ENCODE results near the gene IFITM2.
A peak's percentile ranks its signal among the peaks of the same experiment; 100 is the strongest.
"Not testable (repeated sequence)": the region's sequence is repeated elsewhere in the genome, so short reads cannot be mapped to it uniquely, and the experiment has no call there.

The IFITM2 gene

DNA sequence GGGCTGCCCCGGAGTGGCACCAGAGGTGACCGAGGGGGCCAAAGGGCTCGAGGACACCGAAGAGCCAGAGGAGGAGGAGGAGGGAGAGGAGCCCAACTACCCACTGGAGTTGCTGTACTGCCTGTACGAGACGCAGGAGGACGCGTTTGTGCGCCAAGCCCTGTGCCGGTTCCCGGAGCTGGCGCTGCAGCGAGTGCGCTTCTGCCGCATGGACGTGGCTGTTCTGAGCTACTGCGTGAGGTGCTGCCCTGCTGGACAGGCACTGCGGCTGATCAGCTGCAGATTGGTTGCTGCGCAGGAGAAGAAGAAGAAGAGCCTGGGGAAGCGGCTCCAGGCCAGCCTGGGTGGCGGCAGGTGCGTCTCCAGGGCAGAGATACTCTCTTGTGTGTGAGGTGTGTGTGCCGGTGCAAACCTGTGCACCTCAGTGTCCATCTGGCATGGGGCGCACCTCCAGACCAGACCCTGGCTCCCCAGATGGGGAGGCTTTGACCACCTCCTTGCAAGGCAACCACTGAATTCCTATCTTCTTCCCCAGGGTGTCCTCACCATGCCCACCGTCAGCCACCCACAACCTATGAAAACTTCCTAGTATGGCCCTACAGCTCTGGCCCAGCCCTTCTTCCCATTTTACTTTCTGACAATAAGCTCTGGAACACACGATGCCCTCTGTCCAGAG lies 26.0 kb upstream of the IFITM2 start:
- DNase-seq (ENCODE audit: low spot score) = no peak
- FAIRE-seq = no peak

DNA sequence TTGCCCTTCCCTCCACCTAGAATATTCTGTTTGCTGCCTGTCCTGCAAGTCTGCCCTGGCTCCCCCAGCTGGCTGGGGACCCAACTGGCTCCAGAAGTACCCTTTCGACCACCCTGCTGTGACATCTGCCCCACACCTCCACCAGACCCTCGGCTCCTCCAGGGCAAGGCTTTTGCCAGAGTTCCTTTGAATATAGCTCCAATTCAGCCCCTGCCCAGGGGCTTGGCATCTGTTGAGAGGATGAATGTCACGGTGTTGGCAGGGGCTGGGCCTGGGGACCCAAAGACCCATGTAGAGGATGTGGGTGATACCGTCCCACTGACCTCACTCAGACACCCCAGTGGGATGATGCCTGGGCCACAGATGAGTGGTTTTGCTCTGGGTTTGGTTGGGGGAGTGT lies 25.4 kb upstream of the IFITM2 start:
- DNase-seq (ENCODE audit: low spot score) (no peak), FAIRE-seq (no peak)

DNA sequence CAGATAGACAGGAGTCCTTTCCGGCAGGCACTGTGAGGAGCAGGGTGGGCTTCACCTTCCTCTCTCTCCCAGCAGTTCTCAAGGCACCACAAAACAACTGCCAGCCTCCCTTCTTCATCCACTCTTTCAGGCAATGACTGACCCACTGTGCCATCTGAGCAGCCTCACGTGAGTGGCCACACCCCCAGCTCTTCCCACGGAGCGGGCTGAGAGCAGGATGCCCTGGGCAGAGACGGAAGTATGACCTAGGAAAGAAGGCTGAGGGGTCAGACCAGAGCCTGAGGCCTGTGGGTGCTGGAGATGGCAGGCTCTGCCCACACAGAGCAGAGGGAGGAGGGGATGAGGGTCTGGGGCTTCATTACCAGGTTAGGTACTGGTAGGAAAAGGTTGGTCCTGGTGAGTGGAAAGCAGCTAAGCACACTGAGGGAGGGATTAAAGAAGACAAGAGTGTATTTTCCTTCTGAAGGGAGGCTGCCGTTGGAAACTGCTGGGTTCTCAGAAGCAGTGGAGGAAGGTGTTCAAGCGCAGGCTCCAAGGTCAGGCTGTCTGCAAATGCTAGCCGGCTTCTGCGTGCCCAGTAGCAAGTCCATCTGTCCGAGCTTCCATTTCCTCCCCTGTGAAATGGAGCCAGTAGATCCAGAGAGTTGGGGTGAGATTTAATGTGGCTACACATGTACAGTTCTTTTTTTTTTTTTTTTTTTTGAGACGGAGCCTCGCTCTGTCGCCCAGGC lies 24.8 kb upstream of the IFITM2 start:
- FAIRE-seq (no peak), DNase-seq (ENCODE audit: low spot score) (no peak)

DNA sequence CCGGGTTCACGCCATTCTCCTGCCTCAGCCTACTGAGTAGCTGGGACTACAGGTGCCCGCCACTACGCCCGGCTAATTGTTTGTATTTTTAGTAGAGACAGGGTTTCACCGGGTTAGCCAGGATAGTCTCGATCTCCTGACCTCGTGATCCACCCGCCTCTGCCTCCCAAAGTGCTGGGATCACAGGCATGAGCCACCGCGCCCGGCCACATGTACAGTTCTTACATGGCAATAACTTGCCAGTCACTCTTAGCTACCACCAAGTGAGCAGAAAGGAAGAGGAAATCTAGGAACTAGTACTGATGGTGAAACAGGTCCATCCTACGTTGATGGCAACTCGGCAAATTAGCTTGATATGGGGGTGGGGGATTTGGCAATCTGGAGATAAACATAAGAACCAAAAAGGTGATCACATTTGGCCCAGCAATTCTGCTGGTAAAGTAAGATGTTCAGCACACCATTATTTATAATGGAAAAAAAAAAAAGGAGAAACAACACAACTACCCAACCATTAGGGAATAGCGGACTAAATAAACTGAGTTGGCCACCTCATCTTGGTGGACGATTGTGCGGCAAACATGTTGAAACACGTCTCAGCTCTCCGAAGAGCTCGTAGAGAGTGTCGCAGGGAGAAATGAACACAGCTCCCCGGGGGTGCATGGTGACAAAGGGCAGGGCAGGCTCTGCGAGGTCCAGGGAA lies 24.1 kb upstream of the IFITM2 start:
- DNase-seq (ENCODE audit: low spot score) (no peak), FAIRE-seq (no peak)

DNA sequence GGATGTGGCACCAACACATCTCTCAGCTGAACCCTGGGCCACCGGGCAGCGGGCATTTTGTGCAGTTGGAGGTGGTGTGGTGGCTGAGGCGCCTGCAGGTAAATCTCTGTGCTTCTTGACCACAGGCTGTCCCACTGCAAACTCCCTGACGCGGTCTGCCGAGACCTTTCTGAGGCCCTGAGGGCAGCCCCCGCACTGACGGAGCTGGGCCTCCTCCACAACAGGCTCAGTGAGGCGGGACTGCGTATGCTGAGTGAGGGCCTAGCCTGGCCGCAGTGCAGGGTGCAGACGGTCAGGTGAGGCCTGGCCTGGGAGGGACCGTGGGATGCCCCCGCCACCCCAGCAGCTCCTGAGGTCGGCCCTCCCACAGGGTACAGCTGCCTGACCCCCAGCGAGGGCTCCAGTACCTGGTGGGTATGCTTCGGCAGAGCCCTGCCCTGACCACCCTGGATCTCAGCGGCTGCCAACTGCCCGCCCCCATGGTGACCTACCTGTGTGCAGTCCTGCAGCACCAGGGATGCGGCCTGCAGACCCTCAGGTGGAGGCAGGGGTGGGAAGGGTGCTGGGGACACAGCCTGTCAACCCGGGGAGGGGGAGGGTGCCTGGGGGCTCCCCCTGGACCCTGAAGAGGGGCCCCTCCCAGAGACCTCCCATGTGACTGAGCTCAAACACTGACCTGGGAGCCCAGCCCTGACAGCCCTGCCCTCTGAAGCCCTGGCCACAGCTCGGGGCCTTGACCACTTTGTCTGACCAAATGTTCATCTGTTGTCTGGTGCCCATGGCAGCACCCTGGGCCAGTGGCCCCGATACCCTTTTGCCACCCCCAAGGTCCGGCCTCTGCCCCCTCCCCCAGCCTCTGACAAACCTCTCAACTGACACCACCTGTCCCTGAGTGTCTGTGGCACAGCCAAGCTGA lies 23.3 kb upstream of the IFITM2 start:
- no peak for DNase-seq (ENCODE audit: low spot score)
- no peak for FAIRE-seq

DNA sequence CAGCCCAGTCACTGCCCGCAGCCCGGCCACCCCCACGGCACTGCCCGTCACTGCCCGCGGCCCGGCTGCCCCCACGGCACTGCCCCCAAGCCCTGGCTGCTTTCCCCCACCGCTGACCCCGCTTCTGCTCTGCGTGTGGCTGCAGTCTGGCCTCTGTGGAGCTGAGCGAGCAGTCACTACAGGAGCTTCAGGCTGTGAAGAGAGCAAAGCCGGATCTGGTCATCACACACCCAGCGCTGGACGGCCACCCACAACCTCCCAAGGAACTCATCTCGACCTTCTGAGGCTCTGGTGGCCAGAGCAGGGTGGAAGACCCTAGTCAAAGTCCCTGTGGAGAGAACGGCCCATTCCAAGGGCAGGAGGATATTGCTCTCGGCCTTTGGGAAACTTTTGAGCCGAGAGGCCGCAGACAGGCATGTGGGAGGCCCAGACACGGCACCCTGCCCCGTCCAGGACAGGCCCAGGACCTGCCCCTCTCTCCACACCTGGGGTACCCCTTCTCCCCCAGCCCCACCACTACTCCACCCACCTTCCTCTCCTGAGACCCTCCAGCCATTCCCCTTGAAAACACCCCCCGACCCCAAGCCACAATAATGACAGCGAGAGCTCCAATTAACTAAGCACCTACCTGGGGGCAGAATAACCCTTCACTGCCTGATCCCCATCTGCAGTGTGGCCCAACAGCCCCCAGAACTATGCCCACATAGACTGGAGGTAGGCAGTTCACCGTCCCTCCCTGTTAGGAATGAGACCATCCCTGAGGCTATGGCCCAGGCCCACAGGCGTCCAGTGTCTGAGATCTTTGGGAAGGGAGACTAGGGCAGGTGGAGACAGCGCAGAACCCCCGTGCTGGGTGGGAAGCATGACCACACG lies 22.4 kb upstream of the IFITM2 start:
- no peak for DNase-seq (ENCODE audit: low spot score)
- FAIRE-seq = no peak

DNA sequence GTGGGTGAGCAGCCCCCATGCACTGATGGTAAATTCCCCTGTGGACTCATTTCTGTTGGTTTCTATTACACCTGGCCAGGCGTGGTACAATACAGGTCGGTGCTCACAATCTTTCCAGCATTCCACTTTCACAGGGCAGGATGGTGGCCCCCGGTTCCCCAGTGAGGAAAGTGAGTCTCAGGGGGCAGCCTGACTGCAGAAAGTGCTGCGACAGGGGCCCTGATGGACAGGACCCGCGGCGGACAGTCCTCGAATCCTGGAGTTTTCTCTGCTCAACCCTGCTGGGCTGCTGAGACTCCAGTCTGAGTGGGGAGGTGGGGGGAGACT lies 21.8 kb upstream of the IFITM2 start:
- FAIRE-seq (no peak), DNase-seq (ENCODE audit: low spot score) (no peak)

DNA sequence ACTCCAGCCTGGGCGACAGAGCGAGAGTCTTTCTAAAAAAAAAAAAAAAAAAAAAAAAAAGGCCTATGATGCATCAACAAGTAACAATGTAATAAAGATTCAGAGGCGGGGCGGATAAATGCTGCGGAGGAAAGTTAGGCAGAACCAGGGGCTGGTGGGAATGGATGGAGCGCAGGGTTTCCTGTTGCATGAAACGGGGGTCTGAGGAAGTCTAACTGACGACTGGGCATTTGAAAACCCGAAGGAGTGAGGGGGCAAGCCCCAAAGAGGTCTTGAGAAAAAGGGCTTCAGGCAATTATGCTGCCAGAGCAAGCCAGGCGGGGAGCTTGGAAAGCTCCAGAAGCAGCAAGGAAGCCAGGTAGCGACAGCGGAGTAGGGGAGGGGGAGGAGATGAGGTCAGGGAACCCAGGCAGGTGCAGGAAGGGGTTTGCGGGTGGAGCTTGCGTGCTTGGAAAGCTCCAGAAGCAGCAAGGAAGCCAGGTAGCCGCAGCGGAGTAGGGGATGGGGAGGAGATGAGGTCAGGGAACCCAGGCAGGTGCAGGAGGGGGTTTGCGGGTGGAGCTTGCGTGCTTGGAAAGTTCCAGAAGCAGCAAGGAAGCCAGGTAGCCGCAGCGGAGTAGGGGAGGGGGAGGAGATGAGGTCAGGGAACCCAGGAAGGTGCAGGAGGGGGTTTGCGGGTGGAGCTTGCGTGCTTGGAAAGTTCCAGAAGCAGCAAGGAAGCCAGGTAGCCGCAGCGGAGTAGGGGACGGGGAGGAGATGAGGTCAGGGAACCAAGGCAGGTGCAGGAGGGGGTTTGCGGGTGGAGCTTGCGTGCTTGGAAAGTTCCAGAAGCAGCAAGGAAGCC lies 20.4 kb upstream of the IFITM2 start:
- DNase-seq (ENCODE audit: low spot score); FAIRE-seq: not testable (repeated sequence)

DNA sequence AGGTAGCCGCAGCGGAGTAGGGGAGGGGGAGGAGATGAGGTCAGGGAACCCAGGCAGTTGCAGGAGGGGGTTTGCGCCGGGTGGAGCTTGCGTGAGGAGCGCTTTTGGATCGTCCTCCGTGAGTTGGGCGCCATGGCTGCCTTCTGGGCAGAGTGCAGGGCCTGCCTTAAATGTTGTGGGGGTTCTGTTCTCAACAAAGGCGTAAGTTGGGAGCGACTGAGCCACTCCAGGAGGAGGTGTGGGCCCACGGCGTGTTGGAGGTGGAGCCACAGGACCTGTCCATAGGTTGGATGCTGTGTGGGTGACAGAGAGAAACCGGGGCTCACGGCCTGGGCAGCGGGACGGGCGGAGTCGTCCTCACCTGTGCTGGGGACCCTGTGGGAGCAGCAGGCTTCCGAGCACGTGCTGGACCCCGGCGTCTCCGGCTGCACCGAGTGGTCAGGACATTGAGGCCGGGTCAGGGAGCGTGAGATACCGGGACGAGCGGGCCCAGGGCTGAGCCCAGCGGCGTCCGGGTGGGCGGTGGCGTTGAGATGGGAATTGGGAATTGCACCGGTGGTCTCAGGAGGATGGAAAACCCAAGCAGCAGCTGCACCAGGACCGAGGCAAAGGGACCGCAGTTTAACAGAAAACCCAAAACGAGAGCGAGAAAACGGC lies 19.7 kb upstream of the IFITM2 start:
- DNase-seq (ENCODE audit: low spot score) (no peak), FAIRE-seq (no peak)

DNA sequence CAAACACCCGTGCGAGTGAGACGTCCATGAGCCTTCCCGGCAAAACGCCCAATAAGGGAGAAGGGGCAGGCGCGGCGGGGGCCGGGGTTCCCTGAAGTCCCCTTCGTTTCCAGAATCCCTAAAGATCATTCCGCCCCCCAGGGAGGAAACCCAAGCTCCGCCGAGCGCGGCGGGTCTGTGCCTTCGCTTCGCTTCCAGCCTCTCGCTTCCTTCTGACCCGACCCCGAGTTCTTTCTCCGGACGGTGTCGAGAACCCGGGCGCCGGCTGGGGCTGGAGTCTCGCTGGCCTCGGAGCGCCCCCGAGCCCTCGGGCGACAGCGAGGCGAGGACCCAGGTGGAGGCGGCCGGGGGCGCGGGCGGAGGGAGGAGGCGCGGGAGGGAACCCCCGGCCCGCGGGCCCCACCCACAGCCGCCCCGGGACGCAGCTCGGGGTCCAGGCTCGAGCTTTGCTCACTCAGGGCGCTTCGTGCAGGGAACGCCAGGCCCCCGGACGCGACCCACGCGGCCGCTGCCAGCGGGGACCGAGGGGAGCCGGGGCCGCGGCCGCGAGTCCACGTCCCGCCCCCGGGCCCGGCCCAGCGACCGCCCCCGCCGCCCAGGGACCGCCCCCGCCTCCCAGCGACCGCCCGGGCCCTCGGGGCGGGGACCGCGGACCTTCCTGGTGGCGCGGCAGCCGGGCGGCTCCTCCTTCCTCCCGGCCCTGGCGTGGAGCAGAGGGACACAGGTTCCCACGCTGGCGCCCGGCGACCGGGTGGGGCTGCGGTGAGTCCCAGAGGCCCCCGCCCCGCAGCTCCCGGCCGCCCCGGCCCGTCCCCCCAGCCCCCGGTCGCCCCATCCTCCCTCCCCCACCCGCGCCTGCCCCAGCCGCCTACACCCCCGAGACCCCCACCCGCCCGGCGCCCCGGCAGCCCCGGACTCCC lies 18.9 kb upstream of the IFITM2 start, which contains the start of gene PGGHG:
Gene PGGHG, plus strand, starts transcription at position 649 of the 920 bp plus-strand sequence. CDS start 691 bp downstream, outside the sequence.
- FAIRE-seq (no peak), DNase-seq (ENCODE audit: low spot score) (peak; percentile 18)

DNA sequence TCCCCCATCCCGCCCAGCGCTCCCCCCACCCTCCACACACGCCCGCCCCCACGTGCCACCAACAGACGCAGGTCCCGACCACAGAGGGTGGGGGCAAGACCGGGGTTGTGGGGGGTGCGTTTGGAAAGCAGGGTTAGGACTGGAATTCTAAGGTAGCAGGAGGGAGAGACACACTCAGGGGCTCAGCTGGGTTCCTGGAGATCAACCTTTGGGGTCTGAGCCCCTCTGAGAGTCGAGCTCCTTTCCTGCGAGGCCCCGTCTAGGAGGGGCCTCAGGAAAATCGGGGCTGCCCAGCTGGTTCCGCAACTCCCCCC lies 18.3 kb upstream of the IFITM2 start:
- DNase-seq (ENCODE audit: low spot score) (no peak), FAIRE-seq (no peak)

DNA sequence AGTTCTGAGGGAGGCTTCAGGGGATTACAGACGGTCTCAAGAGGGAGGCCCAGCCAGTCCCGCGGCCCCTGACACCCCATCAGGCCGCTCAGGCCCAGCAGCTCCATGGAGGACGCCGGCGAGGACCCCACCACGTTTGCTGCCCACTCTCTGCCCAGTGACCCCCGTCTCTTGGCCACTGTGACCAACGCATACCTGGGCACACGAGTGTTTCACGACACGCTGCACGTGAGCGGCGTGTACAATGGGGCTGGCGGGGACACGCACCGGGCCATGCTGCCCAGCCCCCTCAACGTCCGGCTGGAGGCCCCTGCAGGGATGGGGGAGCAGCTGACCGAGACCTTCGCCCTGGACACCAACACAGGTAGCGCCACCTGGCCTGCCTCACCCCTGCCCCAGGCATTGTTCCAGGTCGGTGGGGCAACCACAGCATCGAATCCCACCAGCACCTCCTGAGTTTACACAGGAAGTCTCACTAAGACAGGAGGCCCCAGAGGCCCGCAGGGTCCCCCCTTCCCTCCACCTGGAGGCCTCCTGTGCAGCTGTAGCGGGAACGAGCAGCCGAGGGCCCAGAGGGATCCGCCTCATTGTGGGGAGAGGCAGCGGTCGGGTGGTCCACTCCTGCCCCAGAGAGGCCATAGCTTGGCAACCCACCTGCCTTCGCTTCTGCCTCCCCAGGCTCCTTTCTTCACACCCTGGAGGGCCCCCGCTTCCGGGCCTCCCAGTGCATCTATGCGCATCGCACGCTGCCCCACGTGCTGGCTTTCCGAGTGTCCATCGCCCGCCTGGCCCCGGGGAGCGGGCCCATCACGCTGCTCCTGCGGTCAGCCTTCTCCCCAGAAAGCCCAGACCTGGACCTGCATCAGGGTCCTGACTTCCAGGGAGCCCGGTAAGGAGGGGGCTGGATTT lies 17.6 kb upstream of the IFITM2 start:
- FAIRE-seq (no peak), DNase-seq (ENCODE audit: low spot score) (no peak)

DNA sequence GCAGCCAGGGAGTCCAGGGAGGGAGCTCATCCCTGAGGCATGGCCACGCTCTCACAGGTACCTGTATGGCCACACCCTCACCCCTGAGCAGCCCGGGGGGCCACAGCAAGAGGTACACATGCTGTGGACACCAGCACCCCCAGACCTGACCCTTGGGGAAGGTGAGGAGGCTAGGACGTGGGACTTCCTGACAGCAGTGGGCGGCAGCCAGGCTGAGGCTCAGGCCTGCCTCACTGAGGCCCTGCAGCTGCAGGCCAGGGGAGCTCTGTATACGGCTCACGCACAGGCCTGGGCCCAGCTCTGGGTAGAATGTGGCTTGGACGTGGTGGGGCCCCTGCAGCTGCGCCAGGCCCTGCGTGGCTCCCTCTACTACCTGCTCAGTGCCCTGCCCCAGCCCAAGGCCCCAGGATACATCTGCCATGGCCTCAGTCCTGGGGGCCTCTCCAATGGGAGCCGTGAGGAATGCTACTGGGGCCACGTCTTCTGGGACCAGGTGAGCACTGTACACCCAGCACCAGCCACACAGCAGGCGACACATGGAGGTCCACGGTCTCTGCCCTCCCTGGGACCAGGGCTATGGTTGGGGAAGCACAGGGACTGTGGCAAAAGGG lies 16.9 kb upstream of the IFITM2 start:
- FAIRE-seq = no peak
- no peak for DNase-seq (ENCODE audit: low spot score)

DNA sequence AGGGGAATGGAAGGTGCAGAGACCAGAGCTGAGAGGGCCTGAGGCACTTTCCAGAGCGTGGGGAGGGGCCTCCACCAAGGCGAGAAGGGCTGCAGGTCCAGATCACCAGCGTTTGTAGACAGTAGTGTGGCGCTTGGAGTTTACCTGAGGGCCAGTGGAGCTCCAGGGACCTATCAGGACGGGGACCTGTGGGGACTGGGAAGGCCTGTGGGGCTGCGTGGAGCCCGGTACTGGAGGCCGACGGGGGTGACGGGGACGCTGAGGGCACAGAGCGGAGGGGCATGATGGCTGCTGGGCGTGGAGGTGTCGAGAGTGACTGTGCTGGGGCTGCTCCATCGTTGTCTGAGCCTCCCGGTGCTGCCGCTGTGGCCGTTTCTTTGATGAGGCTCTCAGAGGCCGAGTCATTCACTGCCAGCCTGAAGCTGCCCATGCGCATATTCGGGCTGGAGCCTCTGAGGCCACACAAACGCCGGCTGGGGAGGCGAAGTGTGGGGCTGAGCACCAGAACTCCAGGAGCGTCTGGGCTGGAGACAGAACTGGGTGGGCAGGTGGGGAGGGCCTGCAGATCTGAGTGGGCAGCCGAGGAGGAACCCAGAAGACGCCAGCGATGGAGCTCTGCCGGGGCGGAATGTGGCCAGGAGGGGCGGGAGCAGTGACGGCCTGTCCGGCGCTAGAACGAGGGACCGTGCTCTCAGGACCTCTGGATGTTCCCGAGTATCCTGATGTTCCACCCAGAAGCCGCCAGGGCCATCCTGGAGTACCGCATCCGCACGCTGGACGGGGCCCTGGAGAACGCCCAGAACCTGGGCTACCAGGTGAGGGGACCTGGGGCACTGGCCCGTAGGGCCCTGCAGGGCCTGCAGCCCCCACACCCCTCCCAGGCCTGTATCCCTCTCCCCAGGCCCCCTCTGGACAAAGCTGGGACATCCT lies 16.1 kb upstream of the IFITM2 start:
- FAIRE-seq = no peak
- no peak for DNase-seq (ENCODE audit: low spot score)
